ENCODE measurements around the gene CXXC5.
"Not testable (repeated sequence)": the region's sequence is repeated elsewhere in the genome, so short reads cannot be mapped to it uniquely, and the experiment has no call there.

DNA sequence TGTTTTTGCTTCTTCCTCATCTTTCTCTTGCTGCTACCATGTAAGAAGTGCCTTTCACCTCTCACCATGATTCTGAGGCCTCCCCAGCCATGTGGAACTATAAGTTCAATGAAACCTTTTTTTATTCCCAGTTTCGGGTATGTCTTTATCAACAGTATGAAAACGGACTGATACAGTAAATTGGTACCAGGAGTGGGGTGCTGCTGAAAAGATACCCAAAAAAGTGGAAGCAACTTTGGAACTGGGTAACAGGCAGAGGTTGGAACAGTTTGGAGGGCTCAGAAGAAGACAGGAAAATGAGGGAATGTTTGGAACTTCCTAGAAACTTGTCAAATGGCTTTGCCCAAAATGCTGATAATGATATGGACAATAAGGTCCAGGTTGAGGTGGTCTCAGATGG is 70.3 kb downstream of the CXXC5 start:
- not testable (repeated sequence) for TF ChIP-seq POLR2A, CTCF, EP300, POLR2AphosphoS5 (IDR thresholded peaks at IDR 0.05)
